HG02759 (cell line): ENCODE data around the gene AGAP1.
"Not testable (repeated sequence)": the region's sequence is repeated elsewhere in the genome, so short reads cannot be mapped to it uniquely, and the experiment has no call there.

Source experiments
- ATAC-seq: cut with Tn5 transposase; IDR thresholded peaks from one replicate; pipeline ENCODE4 v1.9.1; 2021; ENCODE audit warnings: mild to moderate bottlenecking, moderate library complexity; ENCODE audit not compliant: unreplicated experiment

The AGAP1 gene

DNA sequence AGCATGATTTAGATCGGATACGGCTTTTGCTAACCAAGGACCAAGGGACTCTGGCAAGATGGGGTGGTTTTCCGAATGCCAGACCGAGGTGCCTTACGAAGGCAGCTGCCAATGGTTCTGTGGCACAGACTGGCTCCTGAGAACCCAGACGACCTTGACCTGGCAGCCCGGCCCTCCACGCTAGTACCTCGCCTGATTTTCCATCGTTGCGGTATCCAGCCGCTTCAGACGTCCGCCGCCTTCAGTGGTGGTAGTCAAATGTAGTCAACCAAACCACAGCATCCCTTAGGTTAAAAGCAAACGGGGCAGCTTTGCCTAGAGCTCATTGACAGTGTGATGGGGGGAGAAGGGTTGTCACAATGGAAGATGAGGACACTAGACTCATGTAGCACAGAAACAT lies 631.7 kb downstream of the AGAP1 start:
- no peak for ATAC-seq

DNA sequence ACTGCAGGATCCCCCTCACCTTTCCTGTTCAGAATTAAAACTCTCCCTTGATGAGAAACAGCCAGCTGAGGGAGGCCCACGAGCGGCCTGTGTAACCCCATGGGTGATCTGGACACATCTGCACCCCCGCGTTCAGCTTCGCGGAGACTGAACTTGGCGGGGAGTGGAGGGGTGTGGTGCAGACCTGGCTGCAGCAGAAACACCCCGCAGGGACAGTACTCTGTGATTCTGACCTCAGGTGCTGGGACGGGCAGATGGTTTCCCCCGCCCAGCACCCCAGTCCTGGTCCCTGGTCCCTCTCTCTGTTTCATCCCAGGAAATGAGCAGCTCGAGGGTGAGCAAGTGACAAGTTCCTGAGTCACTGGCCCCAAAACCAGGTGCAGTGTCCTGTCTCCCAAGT lies 633.2 kb downstream of the AGAP1 start:
- no peak for ATAC-seq

DNA sequence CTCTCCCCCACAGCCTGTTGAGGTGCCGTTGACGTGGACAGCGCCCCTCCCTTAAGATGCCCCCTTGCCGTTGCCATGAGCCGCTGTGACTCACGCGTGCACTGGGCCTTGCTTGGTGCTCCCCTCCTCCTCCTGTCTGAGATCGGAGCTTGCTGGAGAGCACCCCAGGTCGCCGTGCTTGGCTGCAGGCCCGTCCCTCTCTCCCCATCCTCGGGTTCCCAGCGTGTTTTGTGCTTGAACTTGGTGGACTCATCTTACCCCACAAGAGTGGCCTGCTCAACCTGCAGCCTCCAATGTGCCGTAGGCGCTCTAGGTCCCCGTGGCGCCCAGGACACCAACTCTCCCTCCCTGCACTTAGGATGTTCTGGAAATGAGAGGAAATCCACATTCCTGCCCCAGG lies 634.5 kb downstream of the AGAP1 start:
- no peak for ATAC-seq

DNA sequence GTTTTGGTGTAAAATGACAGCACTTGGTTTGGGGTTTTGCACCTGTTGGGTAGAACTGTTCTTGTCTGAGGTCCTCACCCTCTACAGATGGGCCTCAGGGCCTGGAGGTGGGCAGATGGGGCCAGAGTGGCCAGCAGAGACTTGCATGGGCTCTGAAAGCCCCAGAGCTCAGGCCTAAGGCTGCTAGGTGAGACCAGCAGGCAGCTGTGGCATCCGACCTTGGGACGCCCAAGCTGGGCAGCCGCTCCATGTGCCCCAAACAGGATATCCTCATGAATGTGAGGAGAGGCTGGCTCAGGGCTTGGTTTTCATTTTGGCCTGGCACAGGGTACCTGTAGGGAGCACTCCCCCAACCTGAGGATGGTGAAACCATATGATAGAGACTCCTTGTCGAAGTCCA lies 636.1 kb downstream of the AGAP1 start:
- no peak for ATAC-seq

DNA sequence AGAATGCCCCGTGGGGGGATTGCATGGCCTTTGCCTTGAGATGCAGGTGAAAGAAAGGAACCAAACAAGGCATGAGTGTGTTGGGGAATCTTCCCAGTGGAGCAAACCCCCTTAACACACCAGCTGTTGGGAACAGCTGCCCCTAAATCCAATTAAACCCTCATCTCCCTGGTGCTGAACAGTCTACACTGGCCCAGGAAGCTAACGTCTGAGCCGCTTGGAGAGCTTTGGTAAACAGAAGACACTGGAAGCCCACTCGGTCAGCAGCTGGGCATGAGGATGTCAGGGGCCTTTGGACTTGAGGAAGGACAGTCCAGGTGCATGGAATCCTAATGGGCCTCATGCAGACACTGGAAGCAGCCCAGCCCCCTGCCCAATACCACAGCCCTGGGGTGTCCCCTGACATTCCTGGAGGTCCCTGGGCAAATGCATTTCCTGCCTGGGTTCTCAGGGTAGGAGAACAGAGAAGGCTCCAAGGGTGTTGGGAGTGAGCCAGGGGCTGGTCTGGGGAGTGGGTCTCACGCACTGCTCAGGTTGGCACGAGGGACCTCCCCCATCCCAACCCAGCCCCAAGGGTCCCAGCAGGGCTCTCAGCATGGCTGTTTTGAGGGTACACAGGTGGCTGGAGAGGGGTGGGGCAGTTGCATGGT lies 636.6 kb downstream of the AGAP1 start:
- ATAC-seq: no peak

DNA sequence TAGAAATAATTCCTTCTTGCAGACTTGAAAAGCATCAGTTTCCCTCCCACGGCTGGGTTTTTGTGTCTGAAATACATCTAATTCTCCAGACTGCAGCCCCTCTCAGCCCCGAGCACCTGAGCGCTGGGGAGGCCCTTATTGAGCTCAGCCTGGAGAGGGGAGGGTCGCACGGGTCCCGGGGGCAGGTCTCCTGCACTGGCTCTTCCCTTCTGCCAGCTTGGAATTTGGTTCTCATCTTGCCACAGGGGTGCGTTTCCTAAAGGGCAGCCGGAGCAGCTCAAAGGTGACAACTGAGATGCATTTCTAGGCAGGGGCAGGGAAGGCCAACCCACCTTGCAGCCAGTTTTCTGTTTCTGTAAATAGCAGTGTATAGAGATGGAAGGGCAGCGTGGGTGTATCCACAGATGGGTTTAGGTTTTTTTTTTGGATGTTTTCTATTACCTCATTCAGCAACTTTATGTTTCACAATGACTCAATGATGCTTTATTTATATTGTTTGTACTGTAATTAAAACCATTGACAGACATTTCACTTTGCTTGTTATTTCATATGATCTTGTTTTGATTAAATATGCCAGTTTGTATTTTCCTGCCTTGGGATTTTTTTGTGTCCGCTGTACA lies 637.3 kb downstream of the AGAP1 start:
- ATAC-seq: no peak

DNA sequence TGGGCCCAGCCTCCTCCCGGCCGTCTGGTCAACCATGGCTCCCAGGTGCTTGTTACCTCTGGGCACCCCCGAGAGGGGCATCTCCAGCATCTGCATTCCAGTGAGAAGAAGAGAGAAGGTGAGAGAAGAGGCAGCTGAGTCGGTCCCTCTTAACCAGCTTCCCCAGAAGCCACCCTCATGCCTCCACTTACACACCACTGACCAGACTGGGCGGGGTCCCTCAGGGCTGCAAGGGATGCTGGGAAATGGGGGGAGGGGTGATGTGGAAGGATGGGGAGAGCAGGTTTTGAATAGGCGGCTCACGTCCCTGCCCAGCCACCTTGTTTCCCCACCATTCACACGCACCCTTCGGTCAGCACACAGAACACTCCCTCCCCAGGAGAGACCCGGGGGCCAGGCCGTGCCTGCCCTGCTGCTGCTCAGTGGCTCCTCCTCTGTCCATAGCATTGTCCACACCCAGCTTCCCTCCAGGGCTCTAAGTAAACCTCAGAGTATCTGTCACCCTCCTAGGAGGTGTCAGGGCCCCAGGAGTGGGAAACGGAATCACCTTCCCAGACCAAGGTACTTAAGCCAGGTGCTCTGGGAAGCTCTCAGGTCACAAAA lies 639.7 kb downstream of the AGAP1 start:
- no peak for ATAC-seq

DNA sequence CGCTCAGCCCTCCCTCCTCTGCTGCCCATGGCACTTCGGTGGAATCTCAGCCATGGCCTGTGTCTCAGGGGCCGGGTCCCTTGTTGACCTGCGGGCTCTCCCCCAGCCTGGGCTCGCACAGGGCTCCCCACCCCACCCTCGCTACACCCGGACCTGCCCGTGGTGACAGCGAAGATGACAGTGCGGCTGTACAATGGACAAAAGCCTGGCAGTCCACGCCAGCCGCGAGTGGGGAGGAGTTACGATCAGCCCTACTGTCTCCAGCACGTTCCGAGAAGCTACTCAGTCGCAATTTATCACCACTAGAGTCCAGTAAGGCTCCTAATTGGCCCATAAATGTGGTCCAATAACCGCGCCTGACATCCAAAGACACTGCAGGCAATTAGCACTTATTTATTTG lies 642.7 kb downstream of the AGAP1 start:
- ATAC-seq: no peak

DNA sequence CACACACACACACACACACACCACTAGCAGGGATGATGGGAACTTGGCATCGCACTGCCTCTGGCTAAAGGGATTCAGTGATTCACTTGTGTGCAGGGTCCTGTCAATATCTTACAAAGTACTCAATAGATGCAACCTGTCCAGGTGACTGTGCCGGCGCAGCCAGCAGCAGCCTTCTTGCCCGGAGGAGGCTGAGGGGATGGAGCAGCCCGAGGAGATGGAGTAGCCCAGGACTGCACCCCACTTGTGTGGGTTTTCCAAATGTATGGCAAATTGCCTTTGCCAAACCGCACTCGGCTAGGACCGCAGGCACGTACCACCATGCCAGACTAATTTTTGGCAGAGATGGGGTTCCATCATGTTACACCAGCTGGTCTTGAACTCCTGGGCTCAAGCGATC lies 643.2 kb downstream of the AGAP1 start:
- no peak for ATAC-seq

DNA sequence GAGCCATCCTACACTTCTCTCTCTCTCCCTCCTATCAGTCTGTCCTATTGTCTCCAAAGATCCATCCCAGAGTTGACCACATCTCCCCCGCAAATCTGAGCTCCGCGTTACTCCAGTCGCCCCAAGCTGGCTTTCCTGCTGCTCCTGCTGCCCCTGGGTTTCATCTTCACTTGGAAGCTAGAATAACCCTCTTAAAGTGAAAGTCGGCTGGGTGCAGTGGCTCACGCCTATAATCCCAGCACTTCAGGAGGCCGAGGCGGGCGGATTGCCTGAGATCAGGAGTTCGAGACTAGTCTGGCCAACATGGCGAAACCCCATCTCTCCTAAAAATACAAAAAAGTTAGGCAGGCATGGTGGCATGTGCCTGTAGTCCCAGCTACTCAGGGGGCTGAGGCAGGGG lies 647.8 kb downstream of the AGAP1 start:
- ATAC-seq: not testable (repeated sequence)

DNA sequence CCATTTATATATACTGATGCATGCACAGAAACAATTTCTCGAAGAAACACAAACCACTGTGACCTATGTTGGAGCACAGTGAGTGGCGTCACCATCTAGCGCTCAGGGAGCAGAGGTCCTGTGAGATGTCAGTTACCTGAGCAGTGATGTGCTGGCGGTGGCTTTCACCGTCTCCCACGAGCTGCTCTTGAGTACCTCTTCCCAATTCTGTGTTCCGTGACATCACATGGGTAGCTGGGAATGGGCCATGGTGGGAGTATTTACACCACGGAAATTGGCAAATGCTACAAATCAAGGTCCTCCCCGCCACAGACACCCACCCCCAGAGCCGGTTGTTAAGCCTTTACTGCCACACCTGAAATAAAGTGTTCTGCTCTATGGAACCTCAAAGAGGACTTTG lies 650.0 kb downstream of the AGAP1 start:
- no peak for ATAC-seq

DNA sequence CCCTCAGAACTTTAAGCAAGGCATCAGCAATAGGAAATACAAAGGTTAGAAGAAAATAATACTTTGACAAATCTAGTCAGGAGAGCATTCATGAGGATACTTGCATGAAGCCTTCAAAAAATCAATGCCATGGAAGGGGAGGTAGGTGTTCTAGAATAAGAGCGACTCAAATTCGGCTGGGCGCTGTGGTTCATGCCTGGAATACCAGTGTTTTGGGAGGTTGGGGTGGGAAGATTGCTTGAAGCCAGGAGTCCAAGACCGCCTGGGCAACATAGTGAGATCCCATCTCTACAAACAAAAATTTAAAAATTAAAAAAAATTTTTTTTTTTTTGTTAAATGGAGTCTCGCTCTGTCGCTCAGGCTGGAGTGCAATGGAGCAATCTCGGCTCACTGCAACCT lies 652.6 kb downstream of the AGAP1 start:
- no peak for ATAC-seq

DNA sequence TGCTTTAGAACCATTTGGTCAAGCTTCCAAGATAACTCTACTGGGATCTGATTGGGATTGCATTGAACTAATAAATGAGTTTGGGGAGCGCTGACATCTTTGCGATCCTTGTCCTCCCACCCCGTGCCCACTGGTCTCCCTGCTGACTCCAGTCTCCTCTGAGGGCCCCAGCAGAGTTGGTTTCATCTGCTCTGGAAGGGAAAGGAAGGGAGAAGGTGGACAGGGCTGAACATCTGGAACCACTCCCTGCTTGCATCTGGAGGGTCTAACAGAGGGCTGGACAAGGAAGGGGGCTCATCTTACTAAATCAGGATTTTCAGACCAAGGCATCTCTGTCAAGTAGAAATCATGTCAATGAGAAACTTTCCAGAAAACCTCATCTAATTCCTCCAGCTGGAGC lies 661.6 kb downstream of the AGAP1 start:
- ATAC-seq: no peak

DNA sequence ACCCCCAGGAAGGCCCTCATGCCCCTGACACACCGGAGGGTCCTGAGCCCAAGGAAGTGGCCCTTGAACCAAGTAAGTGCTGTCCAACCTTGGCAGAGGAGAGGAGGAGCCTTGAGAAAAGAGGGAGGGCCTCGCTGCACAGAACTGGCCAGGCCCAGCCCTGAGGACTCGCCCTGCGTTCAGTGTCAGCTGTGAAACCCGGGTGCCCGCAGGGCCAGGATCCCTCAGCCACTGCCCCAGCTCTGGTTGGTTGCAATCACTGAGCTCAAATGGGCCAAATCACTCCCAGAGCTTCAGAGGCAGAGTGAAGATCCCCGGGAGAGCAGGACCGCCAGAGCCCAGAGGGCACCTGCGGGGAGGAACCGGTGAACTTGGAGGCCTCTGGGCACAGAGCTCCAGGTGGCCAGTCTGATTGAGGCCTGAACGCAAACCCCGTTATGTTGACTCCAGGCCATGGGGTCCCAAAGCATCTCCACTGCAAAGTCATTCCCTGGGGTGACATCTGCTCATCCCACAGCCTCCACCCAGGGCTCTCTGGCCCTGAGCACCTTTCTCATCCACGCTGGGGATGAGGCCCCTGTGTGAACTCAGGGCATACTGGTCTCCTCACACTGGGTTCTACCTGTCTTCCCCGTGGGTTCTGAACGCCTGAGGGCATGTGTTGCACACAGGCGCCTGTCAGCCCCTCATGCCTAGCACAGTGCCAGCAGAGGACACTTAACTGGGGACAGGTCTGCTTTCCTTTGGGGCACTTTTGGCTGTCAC lies 662.4 kb downstream of the AGAP1 start:
- no peak for ATAC-seq

DNA sequence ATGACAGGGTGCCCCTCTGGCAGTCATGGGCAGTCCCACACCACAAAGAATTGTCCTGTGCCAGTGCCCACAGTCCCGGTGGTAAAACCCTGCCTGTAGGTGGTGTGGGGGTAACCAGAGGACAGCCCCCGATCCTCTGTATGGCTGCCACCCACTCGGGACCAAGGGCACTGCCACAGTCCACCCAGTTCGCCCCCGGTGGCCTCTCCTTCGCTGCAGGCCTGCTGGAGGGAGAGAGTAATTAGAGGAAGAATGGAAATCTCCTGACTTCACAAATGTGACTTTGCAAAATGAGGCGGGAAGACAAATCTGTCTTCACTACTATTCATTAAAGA lies 663.0 kb downstream of the AGAP1 start:
- no peak for ATAC-seq

DNA sequence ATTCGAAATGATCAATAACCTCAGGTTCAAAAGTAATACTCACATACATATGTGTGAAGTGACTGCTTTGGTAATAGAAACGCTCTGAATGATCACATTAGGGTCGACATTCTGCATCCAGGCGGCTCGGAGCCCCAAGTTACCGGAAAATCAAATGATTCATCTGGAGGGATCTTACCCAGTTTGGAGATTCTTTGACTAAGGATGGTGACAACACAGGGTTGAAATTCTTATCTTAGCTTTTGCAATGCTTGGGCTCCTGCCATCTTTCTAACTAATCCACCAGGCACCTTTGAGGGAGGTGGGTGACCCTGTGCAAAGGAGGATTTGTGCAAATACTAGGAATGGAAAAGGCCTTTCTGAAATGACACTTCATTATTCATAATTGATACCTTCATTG lies 663.5 kb downstream of the AGAP1 start:
- ATAC-seq: no peak

DNA sequence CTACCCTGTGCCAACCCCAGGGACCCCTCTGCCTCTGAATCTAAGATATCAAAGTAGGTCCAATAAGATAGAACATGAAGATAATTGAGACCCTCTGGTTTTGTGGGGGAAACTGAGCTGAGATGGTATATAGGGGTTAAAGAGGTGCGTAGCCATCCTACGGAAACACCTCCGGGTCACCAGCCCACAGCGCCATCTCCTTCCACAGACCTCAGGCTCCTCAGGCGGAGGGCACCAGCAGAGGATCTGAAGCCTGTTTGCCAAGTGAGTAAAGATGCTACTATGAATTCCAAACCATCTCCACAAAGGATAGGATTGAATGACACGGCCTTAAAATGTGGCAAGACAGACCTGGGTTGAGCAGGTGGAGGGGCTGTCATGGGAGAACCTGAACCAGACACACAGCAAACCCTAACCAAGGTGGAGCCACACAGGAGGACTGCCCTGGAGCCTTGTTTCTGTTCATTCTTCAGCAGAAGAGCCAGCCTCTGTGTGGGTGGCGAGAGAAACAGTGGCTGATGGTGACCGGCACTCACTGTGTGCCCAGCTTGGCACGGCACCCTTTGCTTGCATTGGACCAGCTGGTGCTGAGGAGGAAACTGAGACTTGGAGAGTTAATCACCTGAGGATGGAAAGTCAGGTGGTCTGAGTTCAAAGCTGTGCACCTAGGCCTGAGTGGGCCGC lies 664.1 kb downstream of the AGAP1 start:
- ATAC-seq: no peak

DNA sequence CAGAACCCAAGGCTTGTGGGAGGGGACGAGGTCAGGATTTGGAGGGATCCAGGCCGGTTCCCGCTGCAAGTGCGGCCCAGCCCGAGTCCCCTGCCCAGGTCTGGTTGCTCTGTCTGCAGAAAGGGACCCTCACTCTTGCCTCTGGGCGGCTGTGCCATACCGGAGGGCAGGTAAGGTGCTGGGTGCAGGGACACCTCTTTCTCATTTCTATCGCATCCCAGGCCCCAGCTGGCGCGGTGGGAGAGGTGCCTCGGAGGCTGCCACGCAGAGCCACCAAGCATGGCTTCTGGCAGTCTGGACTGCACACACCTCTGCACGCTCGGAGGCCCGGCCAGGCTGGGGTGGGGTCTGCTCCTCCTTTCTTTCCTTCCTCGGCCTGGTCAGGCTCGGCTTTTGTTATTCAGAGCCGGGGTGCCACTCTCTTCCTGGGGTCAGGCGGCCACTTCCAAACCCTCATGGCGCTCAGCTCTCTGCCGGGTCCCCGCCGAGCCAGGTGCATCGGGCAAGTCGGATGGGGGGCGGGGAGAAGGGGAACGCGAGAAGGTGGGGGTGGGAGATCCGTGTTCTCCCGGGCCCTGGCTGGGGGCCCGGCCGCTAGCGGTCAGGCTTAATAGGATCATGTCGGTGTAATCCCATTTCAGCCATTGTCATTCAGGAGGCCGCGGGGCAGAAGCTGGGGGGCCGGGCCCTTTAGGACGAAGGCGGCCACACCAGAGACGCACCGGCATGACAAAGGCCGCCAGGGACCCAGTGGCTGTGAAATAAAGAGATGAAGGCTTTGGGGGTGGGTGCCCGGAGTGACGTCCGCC lies 665.3 kb downstream of the AGAP1 start:
- ATAC-seq: no peak

DNA sequence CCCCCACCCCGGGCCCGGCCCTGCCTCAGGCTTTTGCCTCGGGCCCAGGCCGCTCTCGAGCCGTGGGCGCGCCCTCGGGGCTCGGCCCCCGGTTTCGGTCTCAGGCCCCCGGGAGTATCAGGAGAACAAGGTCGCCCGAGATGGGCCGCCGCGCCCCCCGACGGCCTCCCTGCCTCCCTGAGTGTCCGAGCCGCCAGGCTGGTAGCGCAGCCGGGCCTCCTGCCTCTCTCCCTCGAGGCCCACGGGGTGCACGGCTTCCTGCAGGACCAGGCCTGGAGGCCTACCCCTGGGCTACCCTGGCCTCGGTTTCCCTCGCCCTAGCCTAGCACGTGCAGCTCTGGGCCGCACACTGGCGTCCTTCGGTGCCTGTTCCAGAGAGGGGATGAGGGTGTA lies 665.9 kb downstream of the AGAP1 start:
- ATAC-seq: no peak

DNA sequence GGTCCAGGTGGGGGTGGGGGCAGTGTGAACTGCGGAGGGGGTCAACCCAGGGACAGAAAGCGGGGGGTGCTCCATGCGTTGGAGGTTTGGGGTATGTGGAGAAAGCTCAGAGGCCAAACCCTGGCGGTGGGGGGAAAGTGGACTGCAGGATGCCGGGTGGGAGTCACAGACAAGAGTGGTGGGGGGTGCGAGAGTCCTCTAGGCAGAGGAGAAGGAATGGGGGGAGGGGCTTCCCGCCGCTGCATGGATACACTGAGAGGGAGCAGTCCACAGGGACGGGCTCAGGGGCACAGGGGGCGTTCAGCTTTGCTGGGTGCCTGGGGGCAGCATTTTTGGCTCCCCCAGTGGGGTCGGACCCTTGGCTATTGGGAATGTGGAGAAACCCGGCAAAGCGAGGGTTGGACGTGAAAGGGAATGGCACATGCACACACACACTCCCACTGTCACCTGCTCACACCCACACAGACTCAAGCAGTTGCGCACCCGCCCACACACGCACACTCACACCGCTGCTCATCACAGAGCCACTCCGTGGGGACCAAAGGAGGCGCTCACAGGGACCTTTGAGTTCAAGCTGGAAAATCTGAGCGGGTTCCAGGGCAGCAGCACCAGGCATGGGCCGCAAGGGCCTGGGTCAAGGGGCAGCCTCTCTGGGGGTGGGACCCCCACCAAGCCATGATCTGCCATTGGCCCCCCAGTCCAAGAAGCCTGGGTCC lies 666.7 kb downstream of the AGAP1 start:
- ATAC-seq: no peak
